ENCODE data around the gene SPECC1L. TPM values are rescaled to one million over a fixed set of nuclear protein-coding genes. Genes with fewer than 3 reads are reported as not detected.

The SPECC1L gene
- total and polyA plus RNA-seq, 7 donors, result 17.4 to 52.6 (median 28.8) TPM

- 20 to 50% methylated on average over 17 of the region's 17 CpGs for WGBS, 2 donors
- peak overlapping the region in 3 of 4 donors; percentile 14 to 41 (median 21) for H3K27ac ChIP-seq
- H3K4me1 ChIP-seq, result peaks cover 0 to 32% (median 28%) of the 10 kb centered on the region in 4 donors
- intact Hi-C loops (cut with DNase I), result no loop called here
- H3K9me3 ChIP-seq, result no peaks in the 10 kb centered on the region
- DNase-seq, result peak; percentile 87
- H3K4me3 ChIP-seq, result no peak overlapping the region
- H3K27me3 ChIP-seq, result no peaks in the 10 kb centered on the region
- TF ChIP-seq EP300 (IDR thresholded peaks at IDR 0.05) (no peak), POLR2AphosphoS5 (IDR thresholded peaks at IDR 0.05) (no peak), CTCF (IDR thresholded peaks at IDR 0.05) (no peak), POLR2A (IDR thresholded peaks at IDR 0.05) (no peak)
- H3K36me3 ChIP-seq, result no peaks in the 10 kb centered on the region
These were observed 161.6 kb downstream of the SPECC1L start for GRCh38 chr22:24432059-24432853.

- no peaks in the 10 kb centered on the region for H3K9me3 ChIP-seq
- H3K4me1 ChIP-seq, result peaks cover 0 to 32% (median 28%) of the 10 kb centered on the region in 4 donors
- no peaks in the 10 kb centered on the region for H3K27me3 ChIP-seq
- H3K36me3 ChIP-seq, result no peaks in the 10 kb centered on the region
- H3K4me3 ChIP-seq, result no peak overlapping the region
- intact Hi-C loops (cut with DNase I), result no loop called here
- DNase-seq, result peak; percentile 61
- peak overlapping the region in 3 of 4 donors; percentile 14 to 48 (median 34) for H3K27ac ChIP-seq
- TF ChIP-seq EP300 (IDR thresholded peaks at IDR 0.05) (no peak), POLR2A (IDR thresholded peaks at IDR 0.05) (no peak), POLR2AphosphoS5 (IDR thresholded peaks at IDR 0.05) (no peak), CTCF (IDR thresholded peaks at IDR 0.05) (no peak)
- WGBS, 2 donors, result 92% methylated on average over 34 of the region's 34 CpGs
These were observed 162.6 kb downstream of the SPECC1L start for GRCh38 chr22:24433001-24433827.

GRCh38 chr22:24433828-24434470, 163.3 kb downstream of the SPECC1L start:
- intact Hi-C loops (cut with DNase I), result no loop called here
- Histone ChIP-seq H3K36me3 (no peaks in the 10 kb centered on the region), H3K27me3 (no peaks in the 10 kb centered on the region), H3K4me1 (peaks cover 0 to 32% (median 28%) of the 10 kb centered on the region in 4 donors), H3K9me3 (no peaks in the 10 kb centered on the region), H3K4me3 (no peak overlapping the region), H3K27ac (peak overlapping the region in 2 of 4 donors; percentile 34 to 48)
- WGBS, 2 donors, result 68 to 82% methylated on average over 12 of the region's 12 CpGs
- DNase-seq, result peak; percentile 65
- TF ChIP-seq EP300 (IDR thresholded peaks at IDR 0.05) (no peak), CTCF (IDR thresholded peaks at IDR 0.05) (no peak), POLR2AphosphoS5 (IDR thresholded peaks at IDR 0.05) (no peak), POLR2A (IDR thresholded peaks at IDR 0.05) (no peak)

- Histone ChIP-seq H3K27ac (peak overlapping the region in 1 of 4 donors; percentile 30), H3K9me3 (no peaks in the 10 kb centered on the region), H3K4me1 (peaks cover 0 to 32% (median 28%) of the 10 kb centered on the region in 4 donors), H3K4me3 (no peak overlapping the region), H3K27me3 (no peaks in the 10 kb centered on the region), H3K36me3 (no peaks in the 10 kb centered on the region)
- DNase-seq, result peak; percentile 68
- 53 to 84% methylated on average over 16 of the region's 16 CpGs for WGBS, 2 donors
- no peak for TF ChIP-seq POLR2A (IDR thresholded peaks at IDR 0.05)
- no peak for TF ChIP-seq POLR2AphosphoS5 (IDR thresholded peaks at IDR 0.05)
- TF ChIP-seq EP300 (IDR thresholded peaks at IDR 0.05), result no peak
- intact Hi-C loops (cut with DNase I), result no loop called here
These were observed 164.1 kb downstream of the SPECC1L start for GRCh38 chr22:24434471-24435322.
